OCI-LY1 (cell line): Measurements from ENCODE around the gene FAM53B.
"Not testable (repeated sequence)": the region's sequence is repeated elsewhere in the genome, so short reads cannot be mapped to it uniquely, and the experiment has no call there.

Experiments used
- H2AFZ ChIP-seq: fragments of 200-600 bp; sonication (generic), shearing (Covaris generic); 2 replicates; pipeline ENCODE4 v1.6.0; 2014; ENCODE audit warnings: antibody characterized with exemption, mild to moderate bottlenecking, low read length
- H3F3A ChIP-seq: fragments of 200-600 bp; sonication (generic), shearing (Covaris generic); 2 replicates; pipeline ENCODE4 v1.6.0; 2014; ENCODE audit warnings: mild to moderate bottlenecking, antibody characterized with exemption, low read length, moderate library complexity; ENCODE audit not compliant: insufficient read depth
- H3K27ac ChIP-seq: fragments of 200-600 bp; sonication (generic); 2 replicates; pipeline ENCODE4 v1.5.1; 2014; ENCODE audit warnings: low read length, mixed run types, mild to moderate bottlenecking, low read depth; ENCODE audit not compliant: poor library complexity, severe bottlenecking
- H3K27me3 ChIP-seq: fragments of 200-600 bp; sonication (generic); 2 replicates; pipeline ENCODE4 v1.6.0; 2014; ENCODE audit warnings: antibody characterized with exemption, mild to moderate bottlenecking, low read length, moderate library complexity; ENCODE audit not compliant: insufficient read depth
- H3K36me3 ChIP-seq: fragments of 200-600 bp; sonication (generic); 2 replicates; pipeline ENCODE4 v1.6.1; 2014; ENCODE audit warnings: mild to moderate bottlenecking, antibody characterized with exemption, low read length, moderate library complexity, mixed read lengths; ENCODE audit not compliant: insufficient read depth
- H3K4me1 ChIP-seq: fragments of 200-600 bp; sonication (generic); 2 replicates; pipeline ENCODE4 v1.5.1; 2014; ENCODE audit warnings: mild to moderate bottlenecking, low read length, moderate library complexity; ENCODE audit not compliant: insufficient read depth, severe bottlenecking
- H3K4me2 ChIP-seq: fragments of 200-600 bp; sonication (generic), shearing (Covaris generic); 2 replicates; pipeline ENCODE4 v1.6.1; 2014; ENCODE audit warnings: low read length
- H3K4me3 ChIP-seq: fragments of 200-600 bp; sonication (generic); 2 replicates; pipeline ENCODE4 v1.5.1; 2014; ENCODE audit warnings: low read length, low read depth, mild to moderate bottlenecking, mixed read lengths; ENCODE audit not compliant: poor library complexity, severe bottlenecking
- H3K79me2 ChIP-seq: fragments of 200-600 bp; shearing (Covaris generic); 2 replicates; pipeline ENCODE4 v1.6.1; 2016; ENCODE audit warnings: mixed run types, low read length, mixed read lengths; ENCODE audit not compliant: insufficient read depth
- H3K9ac ChIP-seq: fragments of 200-600 bp; sonication (generic), shearing (Covaris generic); 2 replicates; pipeline ENCODE4 v1.6.1; 2014; ENCODE audit warnings: mild to moderate bottlenecking, low read length, mixed read lengths
- H3K9me2 ChIP-seq: fragments of 200-600 bp; sonication (generic), shearing (Covaris generic); 2 replicates; pipeline ENCODE4 v1.6.1; 2014; ENCODE audit warnings: low read depth, mild to moderate bottlenecking, low read length, mixed read lengths
- H3K9me3 ChIP-seq: fragments of 200-600 bp; shearing (Covaris generic); 2 replicates; pipeline ENCODE4 v1.6.1; 2014; ENCODE audit warnings: low read length, mixed read lengths
- H4K20me1 ChIP-seq: fragments of 200-600 bp; sonication (generic), shearing (Covaris generic); 2 replicates; pipeline ENCODE4 v1.6.0; 2016; ENCODE audit warnings: mild to moderate bottlenecking, low read length; ENCODE audit not compliant: insufficient read depth
- EZH2 ChIP-seq: fragments of 200-600 bp; sonication (generic), shearing (Covaris generic); IDR thresholded peaks from 2 replicates; pipeline ENCODE4 v1.8.0; 2017; ENCODE audit warnings: borderline replicate concordance, mixed run types, mild to moderate bottlenecking, antibody characterized with exemption, low read length, moderate library complexity, mixed read lengths
- TF ChIP-seq, protein P1 (sequence below): fragments of 200-600 bp; sonication (generic), shearing (Covaris generic); IDR thresholded peaks from 2 replicates; pipeline ENCODE4 v1.5.1; 2017; ENCODE audit warnings: mild to moderate bottlenecking, antibody characterized with exemption, low read length, moderate library complexity, mixed read lengths

The FAM53B gene

GRCh38 chr10:124589491-124590041, 154.6 kb downstream of the FAM53B start:
- Histone ChIP-seq H3K9ac (no peak overlapping the region), H3K27me3 (no peaks in the 10 kb centered on the region; the same call in 1 of the 2 replicates), H3K4me3 (no peak overlapping the region), H3F3A (no peaks in the 10 kb centered on the region), H4K20me1 (no peaks in the 10 kb centered on the region), H3K36me3 (no peaks in the 10 kb centered on the region), H3K4me1 (peaks cover 33% of the 10 kb centered on the region), H3K9me2 (no peaks in the 10 kb centered on the region), H3K4me2 (no peak overlapping the region), H3K79me2 (no peaks in the 10 kb centered on the region), H3K27ac (peak overlapping the region; percentile 56), H3K9me3 (no peaks in the 10 kb centered on the region), H2AFZ (no peak overlapping the region)
- no peak for TF ChIP-seq EZH2
- TF ChIP-seq, protein P1, sequence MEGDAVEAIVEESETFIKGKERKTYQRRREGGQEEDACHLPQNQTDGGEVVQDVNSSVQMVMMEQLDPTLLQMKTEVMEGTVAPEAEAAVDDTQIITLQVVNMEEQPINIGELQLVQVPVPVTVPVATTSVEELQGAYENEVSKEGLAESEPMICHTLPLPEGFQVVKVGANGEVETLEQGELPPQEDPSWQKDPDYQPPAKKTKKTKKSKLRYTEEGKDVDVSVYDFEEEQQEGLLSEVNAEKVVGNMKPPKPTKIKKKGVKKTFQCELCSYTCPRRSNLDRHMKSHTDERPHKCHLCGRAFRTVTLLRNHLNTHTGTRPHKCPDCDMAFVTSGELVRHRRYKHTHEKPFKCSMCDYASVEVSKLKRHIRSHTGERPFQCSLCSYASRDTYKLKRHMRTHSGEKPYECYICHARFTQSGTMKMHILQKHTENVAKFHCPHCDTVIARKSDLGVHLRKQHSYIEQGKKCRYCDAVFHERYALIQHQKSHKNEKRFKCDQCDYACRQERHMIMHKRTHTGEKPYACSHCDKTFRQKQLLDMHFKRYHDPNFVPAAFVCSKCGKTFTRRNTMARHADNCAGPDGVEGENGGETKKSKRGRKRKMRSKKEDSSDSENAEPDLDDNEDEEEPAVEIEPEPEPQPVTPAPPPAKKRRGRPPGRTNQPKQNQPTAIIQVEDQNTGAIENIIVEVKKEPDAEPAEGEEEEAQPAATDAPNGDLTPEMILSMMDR = no peak

- no peaks in the 10 kb centered on the region; the same call in 1 of the 2 replicates for H3K27me3 ChIP-seq
- H3K9me2 ChIP-seq = no peaks in the 10 kb centered on the region
- H3K4me3 ChIP-seq = no peak overlapping the region
- H3K9me3 ChIP-seq = no peaks in the 10 kb centered on the region
- no peaks in the 10 kb centered on the region for H3F3A ChIP-seq
- H3K79me2 ChIP-seq = no peaks in the 10 kb centered on the region
- no peak for TF ChIP-seq EZH2
- TF ChIP-seq, protein P1 = no peak
- H2AFZ ChIP-seq = no peak overlapping the region
- H3K36me3 ChIP-seq = no peaks in the 10 kb centered on the region
- no peak overlapping the region for H3K9ac ChIP-seq
- no peaks in the 10 kb centered on the region for H4K20me1 ChIP-seq
- H3K4me1 ChIP-seq = peaks cover 33% of the 10 kb centered on the region
- H3K4me2 ChIP-seq = no peak overlapping the region
- H3K27ac ChIP-seq = peak overlapping the region; percentile 56
Measured at GRCh38 chr10:124588736-124589490, 155.3 kb downstream of the FAM53B start.

- not testable (repeated sequence) for H3K4me3 ChIP-seq, H3K27me3 ChIP-seq, H3K9me2 ChIP-seq, H4K20me1 ChIP-seq, H3K79me2 ChIP-seq, H3F3A ChIP-seq, H3K9me3 ChIP-seq, H3K9ac ChIP-seq, H2AFZ ChIP-seq, H3K36me3 ChIP-seq, H3K4me2 ChIP-seq
- peak overlapping the region; percentile 61 for H3K27ac ChIP-seq
- H3K4me1 ChIP-seq = peaks cover 33% of the 10 kb centered on the region
Measured at GRCh38 chr10:124588341-124588735, 155.8 kb downstream of the FAM53B start.

GRCh38 chr10:124587811-124588211, 156.4 kb downstream of the FAM53B start:
- no peaks in the 10 kb centered on the region for H3K36me3 ChIP-seq
- H3K79me2 ChIP-seq = no peaks in the 10 kb centered on the region
- TF ChIP-seq, protein P1 = no peak
- no peak for TF ChIP-seq EZH2
- peak overlapping the region; percentile 61 for H3K27ac ChIP-seq
- H3K4me3 ChIP-seq = no peak overlapping the region
- no peak overlapping the region for H3K4me2 ChIP-seq
- H3K4me1 ChIP-seq = peaks cover 33% of the 10 kb centered on the region
- H4K20me1 ChIP-seq = no peaks in the 10 kb centered on the region
- no peaks in the 10 kb centered on the region; the same call in 1 of the 2 replicates for H3K27me3 ChIP-seq
- H2AFZ ChIP-seq = no peak overlapping the region
- H3K9ac ChIP-seq = no peak overlapping the region; the same call in 1 of the 2 replicates
- no peaks in the 10 kb centered on the region; the same call in 1 of the 2 replicates for H3K9me3 ChIP-seq
- H3K9me2 ChIP-seq = no peaks in the 10 kb centered on the region
- H3F3A ChIP-seq = no peaks in the 10 kb centered on the region
